Progenitor cell of endocrine pancreas (in vitro differentiated cells): ENCODE data around the gene MYL11. TPM values are rescaled to one million over a fixed set of nuclear protein-coding genes. Genes with fewer than 3 reads are reported as not detected.
"Not testable (repeated sequence)": the region's sequence is repeated elsewhere in the genome, so short reads cannot be mapped to it uniquely, and the experiment has no call there.

Experiments
- DNase-seq: peaks from one replicate; pipeline ENCODE4 v3.0.0; 2021; ENCODE audit warnings: low spot score; ENCODE audit not compliant: unreplicated experiment
- H3K27ac Mint-ChIP-seq: 2 replicates; pipeline ENCODE4 v1.8.0; 2021; ENCODE audit warnings: mild to moderate bottlenecking, moderate library complexity, mixed read lengths
- H3K27me3 Mint-ChIP-seq: 2 replicates; pipeline ENCODE4 v1.8.0; 2021; ENCODE audit warnings: mixed read lengths
- H3K36me3 Mint-ChIP-seq: 2 replicates; pipeline ENCODE4 v1.8.0; 2022; ENCODE audit warnings: mixed read lengths; ENCODE audit not compliant: insufficient read depth
- H3K4me1 Mint-ChIP-seq: 2 replicates; pipeline ENCODE4 v1.8.0; 2021; ENCODE audit warnings: low read depth, mixed read lengths
- H3K4me3 Mint-ChIP-seq: 2 replicates; pipeline ENCODE4 v1.8.0; 2021; ENCODE audit warnings: low read depth, mild to moderate bottlenecking, moderate library complexity, mixed read lengths
- H3K9me3 Mint-ChIP-seq: 2 replicates; pipeline ENCODE4 v1.8.0; 2021; ENCODE audit warnings: low read depth, mixed read lengths
- total RNA-seq: library from RNA; stranded (reverse); gene quantifications from 2 replicates; pipeline ENCODE4 v1.2.1, GENCODE V29; 2021
- TF ChIP-seq, protein P1 (sequence below): fragments of 200-600 bp; sonication (generic); IDR thresholded peaks from one replicate; pipeline ENCODE4 v1.5.0; 2021; ENCODE audit warnings: antibody characterized with exemption, mild to moderate bottlenecking; ENCODE audit not compliant: unreplicated experiment

MYL11 gene
- total RNA-seq, 1 donor from 2014 or later, result 2.6 TPM

GRCh38 chr16:30342751-30343490 is 31.7 kb upstream of the MYL11 start:
- Mint-ChIP-seq H3K36me3 (no peaks in the 10 kb centered on the region), H3K27ac (no peak overlapping the region), H3K9me3 (no peaks in the 10 kb centered on the region), H3K27me3 (no peaks in the 10 kb centered on the region), H3K4me1 (no peaks in the 10 kb centered on the region), H3K4me3 (no peak overlapping the region)
- DNase-seq, result no peak
- TF ChIP-seq, protein P1, sequence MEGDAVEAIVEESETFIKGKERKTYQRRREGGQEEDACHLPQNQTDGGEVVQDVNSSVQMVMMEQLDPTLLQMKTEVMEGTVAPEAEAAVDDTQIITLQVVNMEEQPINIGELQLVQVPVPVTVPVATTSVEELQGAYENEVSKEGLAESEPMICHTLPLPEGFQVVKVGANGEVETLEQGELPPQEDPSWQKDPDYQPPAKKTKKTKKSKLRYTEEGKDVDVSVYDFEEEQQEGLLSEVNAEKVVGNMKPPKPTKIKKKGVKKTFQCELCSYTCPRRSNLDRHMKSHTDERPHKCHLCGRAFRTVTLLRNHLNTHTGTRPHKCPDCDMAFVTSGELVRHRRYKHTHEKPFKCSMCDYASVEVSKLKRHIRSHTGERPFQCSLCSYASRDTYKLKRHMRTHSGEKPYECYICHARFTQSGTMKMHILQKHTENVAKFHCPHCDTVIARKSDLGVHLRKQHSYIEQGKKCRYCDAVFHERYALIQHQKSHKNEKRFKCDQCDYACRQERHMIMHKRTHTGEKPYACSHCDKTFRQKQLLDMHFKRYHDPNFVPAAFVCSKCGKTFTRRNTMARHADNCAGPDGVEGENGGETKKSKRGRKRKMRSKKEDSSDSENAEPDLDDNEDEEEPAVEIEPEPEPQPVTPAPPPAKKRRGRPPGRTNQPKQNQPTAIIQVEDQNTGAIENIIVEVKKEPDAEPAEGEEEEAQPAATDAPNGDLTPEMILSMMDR, result no peak

GRCh38 chr16:30343491-30343820 is 31.1 kb upstream of the MYL11 start:
- H3K27me3 Mint-ChIP-seq, DNase-seq, H3K9me3 Mint-ChIP-seq, H3K4me3 Mint-ChIP-seq, H3K36me3 Mint-ChIP-seq, H3K27ac Mint-ChIP-seq, H3K4me1 Mint-ChIP-seq: not testable (repeated sequence)

DNA sequence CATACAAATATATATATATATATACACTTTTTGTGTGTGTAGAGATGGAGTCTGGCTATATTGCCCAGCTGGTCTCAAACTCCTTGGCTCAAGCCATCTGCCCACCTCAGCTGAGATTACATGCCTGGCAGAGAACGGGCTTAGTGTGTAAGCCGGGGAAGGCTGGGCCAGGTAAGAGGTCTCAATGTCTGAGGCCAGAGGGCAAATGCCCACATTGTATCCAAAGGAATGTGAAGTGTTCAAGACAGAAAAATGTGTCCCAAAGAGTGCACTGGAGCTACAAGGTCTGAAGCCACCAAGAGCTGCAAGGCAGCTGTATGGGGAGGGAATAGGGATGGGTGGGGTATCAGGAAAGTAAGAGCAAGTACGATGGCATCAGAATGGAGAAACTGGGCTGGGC is 28.3 kb upstream of the MYL11 start:
- Mint-ChIP-seq H3K27me3 (no peaks in the 10 kb centered on the region), H3K27ac (no peak overlapping the region), H3K4me3 (no peak overlapping the region), H3K36me3 (peaks cover 10% of the 10 kb centered on the region), H3K4me1 (no peaks in the 10 kb centered on the region), H3K9me3 (no peaks in the 10 kb centered on the region)
- no peak for DNase-seq
- TF ChIP-seq, protein P1, result no peak

DNA sequence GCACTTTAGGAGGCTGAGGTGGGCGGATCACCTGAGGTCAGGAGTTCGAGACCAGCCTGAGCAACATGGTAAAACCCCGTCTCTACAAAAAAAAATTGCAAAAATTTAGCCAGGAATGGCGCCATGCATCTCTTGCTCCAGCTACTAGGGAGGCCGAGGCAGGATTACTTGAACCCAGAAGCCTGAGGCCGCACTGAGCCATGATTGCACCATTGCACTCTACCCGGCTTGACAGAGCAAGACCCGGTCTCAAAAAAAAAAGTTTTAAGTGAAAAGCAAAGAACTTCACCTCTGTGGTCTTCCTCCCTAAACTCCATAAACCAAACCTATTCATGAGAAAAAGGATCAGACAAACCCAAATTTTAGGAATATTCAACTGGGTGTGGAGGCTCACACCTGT is 26.5 kb upstream of the MYL11 start:
- TF ChIP-seq, protein P1, result no peak
- Mint-ChIP-seq H3K27ac (no peak overlapping the region), H3K27me3 (no peaks in the 10 kb centered on the region), H3K4me1 (no peaks in the 10 kb centered on the region), H3K4me3 (no peak overlapping the region), H3K9me3 (no peaks in the 10 kb centered on the region), H3K36me3 (peaks cover 18% of the 10 kb centered on the region)
- DNase-seq, result no peak

DNA sequence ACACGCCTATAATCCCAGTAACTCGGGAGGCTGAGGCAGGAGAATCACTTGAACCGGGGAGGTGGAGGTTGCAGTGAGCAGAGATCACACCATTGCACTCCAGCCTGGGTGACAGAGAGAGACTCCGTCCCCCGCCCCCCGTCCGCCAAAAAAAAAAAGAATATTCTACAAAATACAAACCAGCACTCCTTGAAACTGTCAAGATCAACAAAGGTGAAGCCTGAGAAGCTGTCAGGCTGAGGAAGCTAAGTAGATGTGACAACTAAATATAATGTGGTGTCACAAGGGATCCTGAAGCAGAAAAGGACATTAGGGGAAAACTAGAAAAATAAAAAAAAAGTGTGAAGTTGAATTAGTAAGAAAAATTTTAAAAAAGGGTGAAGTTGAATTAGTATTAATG is 25.7 kb upstream of the MYL11 start:
- no peak for DNase-seq
- no peaks in the 10 kb centered on the region for H3K9me3 Mint-ChIP-seq
- peaks cover 19% of the 10 kb centered on the region for H3K36me3 Mint-ChIP-seq
- H3K4me3 Mint-ChIP-seq, result no peak overlapping the region
- H3K4me1 Mint-ChIP-seq, result no peaks in the 10 kb centered on the region
- no peaks in the 10 kb centered on the region for H3K27me3 Mint-ChIP-seq
- H3K27ac Mint-ChIP-seq, result no peak overlapping the region
- TF ChIP-seq, protein P1, result no peak

DNA sequence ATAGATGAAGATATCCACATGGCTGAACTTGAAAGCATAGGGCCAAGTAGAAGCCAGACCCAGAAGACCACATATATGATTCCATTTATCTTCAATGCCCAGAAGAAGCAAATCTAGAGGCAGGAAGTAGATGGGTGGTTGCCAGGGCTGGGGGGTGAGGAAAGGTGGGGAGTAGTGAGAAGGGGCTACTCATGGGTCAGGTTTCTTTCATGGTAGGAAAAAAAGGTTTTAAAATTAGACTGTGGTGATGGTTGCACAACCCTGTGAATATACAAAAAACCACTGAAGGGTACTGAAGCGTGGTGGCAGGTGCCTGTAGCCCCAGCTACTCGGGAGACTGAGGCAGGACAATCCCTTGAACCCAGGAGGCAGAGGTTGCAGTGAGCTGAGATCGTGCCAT is 24.9 kb upstream of the MYL11 start:
- Mint-ChIP-seq H3K9me3 (no peaks in the 10 kb centered on the region), H3K36me3 (peaks cover 19% of the 10 kb centered on the region), H3K27ac (no peak overlapping the region), H3K27me3 (no peaks in the 10 kb centered on the region), H3K4me1 (peaks cover 6% of the 10 kb centered on the region), H3K4me3 (no peak overlapping the region)
- DNase-seq, result no peak
- TF ChIP-seq, protein P1, result no peak
